Thoracic aorta (tissue), 2 donors: ENCODE measurements around the gene ACYP2. TPM values are rescaled to one million over a fixed set of nuclear protein-coding genes. Genes with fewer than 3 reads are reported as not detected.

Source experiments
- ATAC-seq: fragments of 150-250 bp; one replicate; pipeline ENCODE4 v1.8.0; 2017; ENCODE audit warnings: low read depth; ENCODE audit not compliant: insufficient number of reproducible peaks, low FRiP score
- DNase-seq: peaks from one replicate; pipeline ENCODE4 v3.0.0-alpha.2; 2020; ENCODE audit warnings: low spot score
- H3K27ac ChIP-seq, 2 donors: fragments of 200-600 bp; sonication (generic); 1 replicate in 1 of 2; 2 replicates in 1 of 2; pipeline ENCODE4 v1.5.1; 2016; ENCODE audit warnings: mild to moderate bottlenecking in 2 of 2, moderate library complexity in 2 of 2
- H3K27me3 ChIP-seq: fragments of 200-600 bp; sonication (generic); replicated peaks from 2 replicates; pipeline ENCODE4 v1.6.0; 2016; ENCODE audit warnings: mild to moderate bottlenecking; ENCODE audit not compliant: insufficient read depth
- H3K36me3 ChIP-seq: fragments of 200-600 bp; sonication (generic); one replicate; pipeline ENCODE4 v1.5.1; 2016
- H3K4me1 ChIP-seq, 2 donors: fragments of 200-600 bp; sonication (generic); 1 replicate in 1 of 2; 2 replicates in 1 of 2; pipeline versions ENCODE4 v1.5.1 to v1.6.0; 2016; ENCODE audit warnings: low read depth in 2 of 2, mild to moderate bottlenecking in 1 of 2; ENCODE audit not compliant: control insufficient read depth in 1 of 2
- H3K4me3 ChIP-seq: fragments of 200-600 bp; sonication (generic); 2 replicates; pipeline ENCODE4 v1.5.1; 2016; ENCODE audit warnings: mild to moderate bottlenecking
- H3K9me3 ChIP-seq: fragments of 200-600 bp; sonication (generic); 2 replicates; pipeline ENCODE4 v1.5.1; 2016
- CTCF ChIP-seq: fragments of 200-600 bp; sonication (generic); IDR thresholded peaks from one replicate; pipeline ENCODE4 v1.5.1; 2019; ENCODE audit warnings: antibody characterized with exemption
- total RNA-seq, 2 donors: library from RNA; depleted of rRNA; stranded (reverse); fragments of >200 nt; gene quantifications; one replicate each; pipeline versions ENCODE4 v1.1.0 to v1.2.3, GENCODE V29; 2016

Gene ACYP2
- total RNA-seq, 2 donors from 2014 or later: 15.5 to 26.7 TPM

GRCh38 chr2:54183281-54183680 is 67.9 kb downstream of the ACYP2 start:
- no peak for DNase-seq
- Histone ChIP-seq H3K4me3 (no peak overlapping the region), H3K36me3 (no peaks in the 10 kb centered on the region), H3K9me3 (no peaks in the 10 kb centered on the region), H3K27ac (no peak overlapping the region), H3K4me1 (peaks cover 11 to 16% of the 10 kb centered on the region in 2 donors), H3K27me3 (no peaks in the 10 kb centered on the region)
- no peak for ATAC-seq
- no peak for TF ChIP-seq CTCF

- no peaks in the 10 kb centered on the region for H3K36me3 ChIP-seq
- H3K27me3 ChIP-seq: no peaks in the 10 kb centered on the region
- no peak for TF ChIP-seq CTCF
- DNase-seq (no peak), ATAC-seq (no peak)
- H3K27ac ChIP-seq: peak overlapping the region; percentile 15 to 47
- H3K4me1 ChIP-seq: peaks cover 11 to 16% of the 10 kb centered on the region in 2 donors
- H3K4me3 ChIP-seq: no peak overlapping the region
- no peaks in the 10 kb centered on the region for H3K9me3 ChIP-seq
Observed at GRCh38 chr2:54183972-54184371, 68.6 kb downstream of the ACYP2 start.

- Histone ChIP-seq H3K9me3 (no peaks in the 10 kb centered on the region), H3K4me3 (no peak overlapping the region), H3K27ac (no peak overlapping the region), H3K27me3 (no peaks in the 10 kb centered on the region), H3K4me1 (peaks cover 11 to 16% of the 10 kb centered on the region in 2 donors), H3K36me3 (no peaks in the 10 kb centered on the region)
- no peak for ATAC-seq
- TF ChIP-seq CTCF: no peak
- DNase-seq: no peak
Observed at GRCh38 chr2:54185105-54185504, 69.7 kb downstream of the ACYP2 start.

- ATAC-seq (no peak), DNase-seq (no peak)
- H3K36me3 ChIP-seq: no peaks in the 10 kb centered on the region
- no peak overlapping the region for H3K4me3 ChIP-seq
- H3K27me3 ChIP-seq: no peaks in the 10 kb centered on the region
- H3K9me3 ChIP-seq: no peaks in the 10 kb centered on the region
- no peak overlapping the region for H3K27ac ChIP-seq
- peaks cover 9 to 12% of the 10 kb centered on the region in 2 donors for H3K4me1 ChIP-seq
- TF ChIP-seq CTCF: no peak
Observed at GRCh38 chr2:54187331-54187730, 71.9 kb downstream of the ACYP2 start.

- DNase-seq: no peak
- ATAC-seq: no peak
- Histone ChIP-seq H3K27ac (no peak overlapping the region), H3K9me3 (no peaks in the 10 kb centered on the region), H3K4me3 (no peak overlapping the region), H3K4me1 (no peaks in the 10 kb centered on the region), H3K27me3 (no peaks in the 10 kb centered on the region), H3K36me3 (no peaks in the 10 kb centered on the region)
- no peak for TF ChIP-seq CTCF
Observed at GRCh38 chr2:54189539-54189938, 74.1 kb downstream of the ACYP2 start.
